ENCODE measurements around the gene ABHD3.

- TF ChIP-seq POLR2AphosphoS5 (IDR thresholded peaks at IDR 0.05) (peak; percentile 66 to 98 (median 94)), CTCF (IDR thresholded peaks at IDR 0.05) (peak in 5 of 7 experiments; percentile 30 to 75 (median 65))
These were observed at the start of gene ABHD3 for GRCh38 chr18:21704603-21705364.
